ENCODE measurements around the gene PAGE1. TPM values are rescaled to one million over a fixed set of nuclear protein-coding genes. Genes with fewer than 3 reads are reported as not detected.

Gene PAGE1
- total RNA-seq, 1 experiment from 2014 or later, result not detected

DNA sequence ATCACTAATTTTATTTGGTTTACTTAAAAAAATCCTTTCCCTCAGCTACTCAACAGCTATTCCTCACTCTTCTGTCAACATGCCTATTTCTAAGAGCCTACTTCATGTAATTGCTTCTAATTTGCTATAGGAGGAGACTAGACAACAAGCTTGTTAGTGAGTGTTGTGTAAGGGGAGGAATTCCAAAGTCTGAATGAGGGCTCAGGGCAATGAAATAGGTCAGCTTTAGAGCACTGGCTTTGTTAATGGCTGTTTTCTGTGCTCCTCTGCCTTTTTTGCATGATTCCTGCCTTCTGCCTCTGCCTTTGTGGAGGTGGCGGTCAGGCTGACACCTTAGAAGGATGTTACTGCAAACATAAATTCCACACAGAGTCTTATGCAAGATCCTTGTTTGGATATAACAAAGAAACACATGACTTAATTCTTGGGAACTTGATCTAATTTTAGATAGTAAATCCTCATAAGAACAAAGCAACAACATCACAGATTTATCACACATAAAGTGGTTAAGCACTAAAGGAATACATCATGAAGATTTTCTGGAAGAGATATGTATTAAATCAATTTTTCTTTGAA, 15.0 kb upstream of the PAGE1 start:
- H3K27me3 ChIP-seq (ENCODE audit: control insufficient read depth, insufficient read depth, low read length), result no peaks in the 10 kb centered on the region; the same call in none of the 2 replicates
- no peaks in the 10 kb centered on the region for H3K9me3 ChIP-seq (ENCODE audit: control insufficient read depth, insufficient read depth, low read depth, low read length)
- ChIA-PET POLR2A (no interaction called here), CTCF (no interaction called here)
- H3K4me1 ChIP-seq (ENCODE audit: control insufficient read depth, insufficient read depth, low read length), result no peaks in the 10 kb centered on the region
- intact Hi-C loops (cut with micrococcal nuclease; ENCODE audit: unreplicated experiment), result no loop called here
- no peak for TF ChIP-seq POLR2AphosphoS5 (IDR thresholded peaks at IDR 0.05; ENCODE audit: low read depth, low read length)
- TF ChIP-seq CTCF (IDR thresholded peaks at IDR 0.05), result no peak
- TF ChIP-seq TCF7L2 (IDR thresholded peaks at IDR 0.05; ENCODE audit: low read depth, low read length), result no peak
- TF ChIP-seq, protein P1, sequence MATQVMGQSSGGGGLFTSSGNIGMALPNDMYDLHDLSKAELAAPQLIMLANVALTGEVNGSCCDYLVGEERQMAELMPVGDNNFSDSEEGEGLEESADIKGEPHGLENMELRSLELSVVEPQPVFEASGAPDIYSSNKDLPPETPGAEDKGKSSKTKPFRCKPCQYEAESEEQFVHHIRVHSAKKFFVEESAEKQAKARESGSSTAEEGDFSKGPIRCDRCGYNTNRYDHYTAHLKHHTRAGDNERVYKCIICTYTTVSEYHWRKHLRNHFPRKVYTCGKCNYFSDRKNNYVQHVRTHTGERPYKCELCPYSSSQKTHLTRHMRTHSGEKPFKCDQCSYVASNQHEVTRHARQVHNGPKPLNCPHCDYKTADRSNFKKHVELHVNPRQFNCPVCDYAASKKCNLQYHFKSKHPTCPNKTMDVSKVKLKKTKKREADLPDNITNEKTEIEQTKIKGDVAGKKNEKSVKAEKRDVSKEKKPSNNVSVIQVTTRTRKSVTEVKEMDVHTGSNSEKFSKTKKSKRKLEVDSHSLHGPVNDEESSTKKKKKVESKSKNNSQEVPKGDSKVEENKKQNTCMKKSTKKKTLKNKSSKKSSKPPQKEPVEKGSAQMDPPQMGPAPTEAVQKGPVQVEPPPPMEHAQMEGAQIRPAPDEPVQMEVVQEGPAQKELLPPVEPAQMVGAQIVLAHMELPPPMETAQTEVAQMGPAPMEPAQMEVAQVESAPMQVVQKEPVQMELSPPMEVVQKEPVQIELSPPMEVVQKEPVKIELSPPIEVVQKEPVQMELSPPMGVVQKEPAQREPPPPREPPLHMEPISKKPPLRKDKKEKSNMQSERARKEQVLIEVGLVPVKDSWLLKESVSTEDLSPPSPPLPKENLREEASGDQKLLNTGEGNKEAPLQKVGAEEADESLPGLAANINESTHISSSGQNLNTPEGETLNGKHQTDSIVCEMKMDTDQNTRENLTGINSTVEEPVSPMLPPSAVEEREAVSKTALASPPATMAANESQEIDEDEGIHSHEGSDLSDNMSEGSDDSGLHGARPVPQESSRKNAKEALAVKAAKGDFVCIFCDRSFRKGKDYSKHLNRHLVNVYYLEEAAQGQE (IDR thresholded peaks at IDR 0.05; ENCODE audit: insufficient read depth in 1 of 2, low read depth in 2 of 2, low read length in 1 of 2), result no peak
- TF ChIP-seq SIN3A (IDR thresholded peaks at IDR 0.05; ENCODE audit: borderline replicate concordance, insufficient read depth, low read depth, low read length), result no peak
- BruUV-seq (replicated peaks), result no TSS peak
- ATAC-seq, result no peak
- H3K4me3 ChIP-seq (ENCODE audit: low read depth in 2 of 2, low read length in 2 of 2), result no peak overlapping the region
- no peaks in the 10 kb centered on the region for H3K36me3 ChIP-seq (ENCODE audit: control insufficient read depth, insufficient read depth, low read length)
- no peak overlapping the region for H3K27ac ChIP-seq (ENCODE audit: low read length)
- no peak for DNase-seq (ENCODE audit: low read depth, low spot score)
- in situ Hi-C loops (cut with HindIII; ENCODE audit: low pct_unique_long_range_greater_than_20kb, low sequenced_read_pairs), result no loop called here

DNA sequence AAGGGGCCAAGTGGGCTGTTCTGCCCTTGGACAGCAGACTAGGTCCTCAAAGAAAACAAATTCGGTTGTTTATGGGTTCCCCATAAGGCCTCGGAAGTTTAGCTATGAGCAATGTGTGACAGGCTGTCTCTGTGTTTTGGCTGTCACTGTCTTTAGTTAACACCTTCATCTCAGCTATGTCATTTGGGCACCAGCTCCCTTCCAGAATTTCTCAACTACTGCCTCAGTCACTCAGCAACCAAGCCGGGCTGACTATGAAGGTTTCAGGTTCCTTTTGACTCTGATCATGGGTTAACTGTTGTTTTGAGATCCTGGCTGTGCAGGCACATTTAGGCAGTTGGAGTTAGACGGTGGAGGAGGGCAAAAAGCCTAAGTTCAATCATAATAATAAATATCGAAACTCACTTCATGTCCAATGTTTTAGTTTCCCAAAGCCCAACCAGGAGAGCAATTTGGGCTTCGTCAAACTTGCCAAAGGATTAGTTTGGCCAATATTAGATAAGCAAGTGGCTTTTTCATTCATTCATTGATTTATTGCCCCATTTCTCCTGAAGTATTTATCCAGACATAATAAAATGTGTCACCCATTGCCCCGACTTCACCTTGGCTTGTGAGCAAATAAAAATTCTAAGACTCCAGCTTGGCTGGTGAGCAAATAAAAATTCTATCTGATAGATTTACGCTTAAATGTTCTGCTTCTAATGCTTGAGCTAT, 9.1 kb upstream of the PAGE1 start:
- no peak overlapping the region for H3K4me3 ChIP-seq (ENCODE audit: low read depth in 2 of 2, low read length in 2 of 2)
- DNase-seq (ENCODE audit: low read depth, low spot score) (no peak), ATAC-seq (no peak)
- H3K36me3 ChIP-seq (ENCODE audit: control insufficient read depth, insufficient read depth, low read length), result no peaks in the 10 kb centered on the region
- intact Hi-C loops (cut with micrococcal nuclease; ENCODE audit: unreplicated experiment) (no loop called here), in situ Hi-C loops (cut with HindIII; ENCODE audit: low pct_unique_long_range_greater_than_20kb, low sequenced_read_pairs) (no loop called here)
- no peak for TF ChIP-seq SIN3A (IDR thresholded peaks at IDR 0.05; ENCODE audit: borderline replicate concordance, insufficient read depth, low read depth, low read length)
- no peak for TF ChIP-seq TCF7L2 (IDR thresholded peaks at IDR 0.05; ENCODE audit: low read depth, low read length)
- BruUV-seq (replicated peaks), result no TSS peak
- CTCF ChIA-PET, result no interaction called here
- H3K4me1 ChIP-seq (ENCODE audit: control insufficient read depth, insufficient read depth, low read length), result no peaks in the 10 kb centered on the region
- POLR2A ChIA-PET, result no interaction called here
- H3K27ac ChIP-seq (ENCODE audit: low read length), result no peak overlapping the region
- H3K9me3 ChIP-seq (ENCODE audit: control insufficient read depth, insufficient read depth, low read depth, low read length), result no peaks in the 10 kb centered on the region
- H3K27me3 ChIP-seq (ENCODE audit: control insufficient read depth, insufficient read depth, low read length), result peaks cover 5% of the 10 kb centered on the region

GRCh38 chrX:49701933-49702332, 6.1 kb upstream of the PAGE1 start:
- ATAC-seq, result no peak
- BruUV-seq (replicated peaks), result no TSS peak
- no peaks in the 10 kb centered on the region for H3K36me3 ChIP-seq (ENCODE audit: control insufficient read depth, insufficient read depth, low read length)
- DNase-seq (ENCODE audit: low read depth, low spot score), result no peak
- intact Hi-C loops (cut with micrococcal nuclease; ENCODE audit: unreplicated experiment), result no loop called here
- no peak overlapping the region for H3K27ac ChIP-seq (ENCODE audit: low read length)
- TF ChIP-seq TCF7L2 (IDR thresholded peaks at IDR 0.05; ENCODE audit: low read depth, low read length) (no peak), POLR2AphosphoS5 (IDR thresholded peaks at IDR 0.05; ENCODE audit: low read depth, low read length) (no peak), SIN3A (IDR thresholded peaks at IDR 0.05; ENCODE audit: borderline replicate concordance, insufficient read depth, low read depth, low read length) (no peak), CTCF (IDR thresholded peaks at IDR 0.05) (no peak)
- TF ChIP-seq, protein P1 (IDR thresholded peaks at IDR 0.05; ENCODE audit: insufficient read depth in 1 of 2, low read depth in 2 of 2, low read length in 1 of 2), result no peak
- no peak overlapping the region for H3K4me3 ChIP-seq (ENCODE audit: low read depth in 2 of 2, low read length in 2 of 2)
- peaks cover 5% of the 10 kb centered on the region for H3K27me3 ChIP-seq (ENCODE audit: control insufficient read depth, insufficient read depth, low read length)
- H3K9me3 ChIP-seq (ENCODE audit: control insufficient read depth, insufficient read depth, low read depth, low read length), result no peaks in the 10 kb centered on the region
- H3K4me1 ChIP-seq (ENCODE audit: control insufficient read depth, insufficient read depth, low read length), result no peaks in the 10 kb centered on the region
- ChIA-PET POLR2A (no interaction called here), CTCF (no interaction called here)
- in situ Hi-C loops (cut with HindIII; ENCODE audit: low pct_unique_long_range_greater_than_20kb, low sequenced_read_pairs), result no loop called here
